Caco-2 (cell line): ENCODE data around the gene SLC34A3. TPM values are rescaled to one million over a fixed set of nuclear protein-coding genes. Genes with fewer than 3 reads are reported as not detected.

Experiments used
- BruUV-seq: library from RNA; stranded (reverse); fragments of 400-500 nt; replicated peaks from 2 replicates; lab custom pipeline; 2021; lab: Mats Ljungman, UMichigan
- CTCF ChIA-PET: fragments of 300-600 bp; sonication (Branson Sonifier 250); formaldehyde crosslinking; loops from one replicate; lab custom pipeline; 2022; ENCODE audit warnings: antibody characterized with exemption; lab: Charles Lee
- POLR2A ChIA-PET: fragments of 300-600 bp; sonication (Branson Sonifier 250); formaldehyde crosslinking; loops from one replicate; lab custom pipeline; 2022; ENCODE audit warnings: antibody characterized with exemption; lab: Charles Lee
- DNase-seq, 2 experiments: peaks; one replicate each; pipeline versions ENCODE4 v3.0.0 to v3.0.0-alpha.2; 2020 to 2022
- H3K27me3 ChIP-seq: replicated peaks from 2 replicates; pipeline ENCODE4 v1.6.0; 2011; ENCODE audit warnings: low read length; ENCODE audit not compliant: control insufficient read depth, insufficient read depth
- H3K36me3 ChIP-seq: 2 replicates; pipeline ENCODE4 v1.5.1; 2011; ENCODE audit warnings: low read length; ENCODE audit not compliant: control insufficient read depth, insufficient read depth
- H3K4me1 ChIP-seq: fragments of 250-450 bp; sonication (Bioruptor Pico); 2 replicates; pipeline ENCODE4 v1.5.1; 2020; ENCODE audit warnings: mild to moderate bottlenecking
- H3K4me3 ChIP-seq: 2 replicates; pipeline ENCODE4 v1.5.1; 2011; ENCODE audit warnings: low read depth, mild to moderate bottlenecking, control low read depth, low read length
- H3K9me3 ChIP-seq: fragments of 250-450 bp; sonication (Bioruptor Pico); 2 replicates; pipeline ENCODE4 v1.5.1; 2020; ENCODE audit warnings: mild to moderate bottlenecking, moderate library complexity
- H3K27ac Mint-ChIP-seq: one replicate; pipeline ENCODE4 v1.8.0; 2022; ENCODE audit warnings: mixed read lengths; ENCODE audit not compliant: unreplicated experiment
- H3K27me3 Mint-ChIP-seq: one replicate; pipeline ENCODE4 v1.8.0; 2022; ENCODE audit warnings: mixed read lengths; ENCODE audit not compliant: insufficient read depth, unreplicated experiment
- H3K36me3 Mint-ChIP-seq: one replicate; pipeline ENCODE4 v1.8.0; 2022; ENCODE audit warnings: mild to moderate bottlenecking, mixed read lengths; ENCODE audit not compliant: insufficient read depth, unreplicated experiment
- H3K4me1 Mint-ChIP-seq: one replicate; pipeline ENCODE4 v1.8.0; 2022; ENCODE audit warnings: low read depth, mixed read lengths; ENCODE audit not compliant: unreplicated experiment
- H3K4me3 Mint-ChIP-seq: one replicate; pipeline ENCODE4 v1.8.0; 2022; ENCODE audit warnings: mild to moderate bottlenecking, moderate library complexity, mixed read lengths; ENCODE audit not compliant: unreplicated experiment
- H3K9me3 Mint-ChIP-seq: one replicate; pipeline ENCODE4 v1.8.0; 2022; ENCODE audit warnings: mixed read lengths; ENCODE audit not compliant: unreplicated experiment
- CTCF ChIP-seq, 2 experiments: fragments of 200-600 bp in 1 of 2; IDR thresholded peaks; 1 replicate in 1 of 2; 2 replicates in 1 of 2; pipeline versions ENCODE4 v1.5.1 to v1.8.0; 2011 to 2022; ENCODE audit warnings: antibody characterized with exemption in 1 of 2, control low read depth in 1 of 2, inconsistent platforms in 1 of 2, low read depth in 1 of 2, low read length in 1 of 2, mild to moderate bottlenecking in 1 of 2, moderate library complexity in 1 of 2; ENCODE audit not compliant: insufficient read depth in 1 of 2, severe bottlenecking in 1 of 2, unreplicated experiment in 1 of 2
- intact Hi-C: fragments of 100-400 bp; cut with micrococcal nuclease; formaldehyde crosslinking; loops from one replicate; pipeline ENCODE4 v1.10.0; 2022; ENCODE audit not compliant: unreplicated experiment
- total RNA-seq: library from RNA; stranded (reverse); gene quantifications from 2 replicates; pipeline ENCODE4 v1.2.3, GENCODE V29; 2022

The SLC34A3 gene
- total RNA-seq, 1 experiment from 2014 or later = not detected

GRCh38 chr9:137245450-137246421, 15.0 kb downstream of the SLC34A3 start:
- no TSS peak for BruUV-seq
- no peaks in the 10 kb centered on the region for H3K27me3 ChIP-seq
- Mint-ChIP-seq H3K4me1 (peaks cover 6% of the 10 kb centered on the region), H3K27ac (no peak overlapping the region), H3K36me3 (peaks cover 58% of the 10 kb centered on the region), H3K27me3 (peaks cover 3% of the 10 kb centered on the region), H3K4me3 (no peak overlapping the region), H3K9me3 (no peaks in the 10 kb centered on the region)
- DNase-seq = no peak
- no peak for TF ChIP-seq CTCF (IDR thresholded peaks at IDR 0.05; ENCODE audit: insufficient read depth in 1 of 2, low read depth in 1 of 2, low read length in 1 of 2, severe bottlenecking in 1 of 2, unreplicated experiment in 1 of 2)
- H3K4me1 ChIP-seq = peaks cover 16% of the 10 kb centered on the region
- ChIA-PET POLR2A (no interaction called here), CTCF (no interaction called here)
- H3K9me3 ChIP-seq = no peaks in the 10 kb centered on the region
- intact Hi-C loops = loop anchor here (10.0 kb wide), 1 partner anchor 451 kb away; the partner anchor contains the start of genes CCDC183 and TMEM141
- H3K36me3 ChIP-seq = peaks cover 2% of the 10 kb centered on the region; the same call in 1 of the 2 replicates
- no peak overlapping the region for H3K4me3 ChIP-seq

GRCh38 chr9:137247135-137247915, 16.6 kb downstream of the SLC34A3 start:
- Mint-ChIP-seq H3K36me3 (peaks cover 42% of the 10 kb centered on the region), H3K4me3 (no peak overlapping the region), H3K4me1 (no peaks in the 10 kb centered on the region), H3K9me3 (no peaks in the 10 kb centered on the region), H3K27ac (no peak overlapping the region), H3K27me3 (no peaks in the 10 kb centered on the region)
- intact Hi-C loops = loop anchor here (10.0 kb wide), 1 partner anchor 453 kb away; the partner anchor contains the start of genes CCDC183 and TMEM141
- Histone ChIP-seq H3K4me3 (no peak overlapping the region), H3K27me3 (no peaks in the 10 kb centered on the region), H3K9me3 (no peaks in the 10 kb centered on the region), H3K36me3 (peaks cover 2% of the 10 kb centered on the region; the same call in 1 of the 2 replicates), H3K4me1 (peaks cover 12% of the 10 kb centered on the region)
- DNase-seq = no peak
- TF ChIP-seq CTCF (IDR thresholded peaks at IDR 0.05; ENCODE audit: insufficient read depth in 1 of 2, low read depth in 1 of 2, low read length in 1 of 2, severe bottlenecking in 1 of 2, unreplicated experiment in 1 of 2) = no peak
- ChIA-PET CTCF (no interaction called here), POLR2A (no interaction called here)
- BruUV-seq = no TSS peak

- ChIA-PET POLR2A (no interaction called here), CTCF (interaction anchor here (1.3 kb wide), 1 partner anchor 11 kb away, joined by 3 read pairs; no protein-coding TSS in a partner anchor)
- Mint-ChIP-seq H3K9me3 (no peaks in the 10 kb centered on the region), H3K27me3 (no peaks in the 10 kb centered on the region), H3K27ac (no peak overlapping the region), H3K36me3 (peaks cover 37% of the 10 kb centered on the region), H3K4me3 (no peak overlapping the region), H3K4me1 (no peaks in the 10 kb centered on the region)
- BruUV-seq = no TSS peak
- intact Hi-C loops = loop anchor here (10.0 kb wide), 1 partner anchor 453 kb away; the partner anchor contains the start of genes CCDC183 and TMEM141
- Histone ChIP-seq H3K36me3 (peaks cover 2% of the 10 kb centered on the region; the same call in 1 of the 2 replicates), H3K4me1 (peaks cover 10% of the 10 kb centered on the region), H3K27me3 (no peaks in the 10 kb centered on the region), H3K9me3 (no peaks in the 10 kb centered on the region), H3K4me3 (no peak overlapping the region)
- no peak for DNase-seq
- no peak for TF ChIP-seq CTCF (IDR thresholded peaks at IDR 0.05; ENCODE audit: insufficient read depth in 1 of 2, low read depth in 1 of 2, low read length in 1 of 2, severe bottlenecking in 1 of 2, unreplicated experiment in 1 of 2)
These were observed 17.1 kb downstream of the SLC34A3 start for GRCh38 chr9:137247916-137248175.
